IMR-90 (cell line): ENCODE measurements around the gene AUTS2. TPM values are rescaled to one million over a fixed set of nuclear protein-coding genes. Genes with fewer than 3 reads are reported as not detected.

Source experiments
- ATAC-seq: fragments of 200-7000 bp; cut with Tn5 transposase; 2 replicates; pipeline ENCODE4 v1.9.1; 2020; ENCODE audit warnings: low read depth, mild to moderate bottlenecking, moderate library complexity
- BruUV-seq: library from RNA; stranded (reverse); fragments of 400-500 nt; replicated peaks from 2 replicates; lab custom pipeline; 2021; lab: Mats Ljungman, UMichigan
- CTCF ChIA-PET: fragments of 300-600 bp; formaldehyde crosslinking; extraction: SDS; loops from one replicate; lab custom pipeline; 2021; ENCODE audit warnings: antibody characterized with exemption; lab: Yijun Ruan, JAX
- POLR2A ChIA-PET: fragments of 300-600 bp; sonication (Branson Sonifier 250); formaldehyde crosslinking; loops from one replicate; lab custom pipeline; 2022; ENCODE audit warnings: antibody characterized with exemption; ENCODE audit not compliant: unreplicated experiment; lab: Charles Lee
- DNase-seq: peaks from one replicate; pipeline ENCODE4 v3.0.0; 2013
- H2AFZ ChIP-seq: replicated peaks from 2 replicates; pipeline ENCODE3; 2013; ENCODE audit warnings: low read length, mild to moderate bottlenecking; ENCODE audit not compliant: poor library complexity
- H2AK5ac ChIP-seq: 2 replicates; pipeline ENCODE4 v1.6.1; 2013; ENCODE audit warnings: low read depth, low read length, inconsistent platforms
- H2AK9ac ChIP-seq: replicated peaks from 2 replicates; pipeline ENCODE3; 2013; ENCODE audit warnings: mild to moderate bottlenecking, low read depth, low read length, moderate library complexity; ENCODE audit not compliant: poor library complexity
- H2BK120ac ChIP-seq: 2 replicates; pipeline ENCODE4 v1.6.1; 2013; ENCODE audit warnings: low read depth, low read length, inconsistent platforms
- H2BK15ac ChIP-seq: 3 replicates; pipeline ENCODE4 v1.6.1; 2013; ENCODE audit warnings: low read depth, low read length, inconsistent platforms
- H2BK20ac ChIP-seq: 2 replicates; pipeline ENCODE4 v1.6.1; 2013; ENCODE audit warnings: low read depth, mild to moderate bottlenecking, inconsistent platforms, low read length, moderate library complexity
- H2BK5ac ChIP-seq: 2 replicates; pipeline ENCODE4 v1.6.1; 2013; ENCODE audit warnings: mild to moderate bottlenecking, low read depth, low read length, inconsistent platforms; ENCODE audit not compliant: poor library complexity, severe bottlenecking
- H3K14ac ChIP-seq: replicated peaks from 2 replicates; pipeline ENCODE4 v1.6.1; 2013; ENCODE audit warnings: low read depth, low read length, inconsistent platforms
- H3K18ac ChIP-seq: 2 replicates; pipeline ENCODE4 v1.6.1; 2013; ENCODE audit warnings: low read depth, low read length, control low read depth
- H3K23ac ChIP-seq: 2 replicates; pipeline ENCODE4 v1.6.1; 2013; ENCODE audit warnings: low read depth, low read length, inconsistent platforms
- H3K27ac ChIP-seq: 2 replicates; pipeline ENCODE4 v1.5.1; 2013; ENCODE audit warnings: mild to moderate bottlenecking, control low read depth, low read length; ENCODE audit not compliant: insufficient read depth
- H3K27me3 ChIP-seq: 2 replicates; pipeline ENCODE4 v1.6.1; 2013; ENCODE audit warnings: low read length; ENCODE audit not compliant: control insufficient read depth, insufficient read depth
- H3K36me3 ChIP-seq: 2 replicates; pipeline ENCODE4 v1.6.1; 2013; ENCODE audit warnings: low read length, mixed read lengths; ENCODE audit not compliant: control insufficient read depth, insufficient read depth
- H3K4ac ChIP-seq: 2 replicates; pipeline ENCODE4 v1.6.1; 2013; ENCODE audit warnings: low read depth, low read length, inconsistent platforms
- H3K4me1 ChIP-seq: 2 replicates; pipeline ENCODE4 v1.6.1; 2013; ENCODE audit warnings: low read length, mixed read lengths; ENCODE audit not compliant: control insufficient read depth, insufficient read depth
- H3K4me2 ChIP-seq: 2 replicates; pipeline ENCODE4 v1.6.1; 2013; ENCODE audit warnings: low read depth, mild to moderate bottlenecking, control low read depth, low read length, moderate library complexity
- H3K4me3 ChIP-seq: 2 replicates; pipeline ENCODE4 v1.5.1; 2013; ENCODE audit warnings: low read depth, mild to moderate bottlenecking, control low read depth, low read length, moderate library complexity; ENCODE audit not compliant: insufficient read depth
- H3K56ac ChIP-seq: 2 replicates; pipeline ENCODE4 v1.6.1; 2013; ENCODE audit warnings: low read length, inconsistent platforms; ENCODE audit not compliant: insufficient read depth; ENCODE audit errors: extremely low read depth
- H3K79me1 ChIP-seq, 2 experiments: 2 replicates each; pipeline ENCODE4 v1.6.1; 2013; ENCODE audit warnings: low read length in 2 of 2, inconsistent platforms in 1 of 2, low read depth in 1 of 2
- H3K9ac ChIP-seq: 2 replicates; pipeline ENCODE4 v1.6.1; 2013; ENCODE audit warnings: low read depth, low read length, control low read depth
- H3K9me1 ChIP-seq: 2 replicates; pipeline ENCODE4 v1.6.1; 2013; ENCODE audit warnings: low read length, inconsistent platforms; ENCODE audit not compliant: insufficient read depth
- H3K9me3 ChIP-seq: 2 replicates; pipeline ENCODE4 v1.6.1; 2013; ENCODE audit warnings: low read length; ENCODE audit not compliant: control insufficient read depth, insufficient read depth
- H4K20me1 ChIP-seq: 2 replicates; pipeline ENCODE4 v1.6.1; 2013; ENCODE audit warnings: low read length, inconsistent platforms; ENCODE audit not compliant: insufficient read depth
- H4K5ac ChIP-seq: 2 replicates; pipeline ENCODE4 v1.6.1; 2013; ENCODE audit warnings: mild to moderate bottlenecking, low read depth, low read length, control low read depth
- H4K8ac ChIP-seq, 2 experiments: 2 replicates each; pipeline ENCODE4 v1.6.1; 2013; ENCODE audit warnings: low read depth in 2 of 2, low read length in 2 of 2, control low read depth in 1 of 2, inconsistent platforms in 1 of 2
- H4K91ac ChIP-seq: 2 replicates; pipeline ENCODE4 v1.6.1; 2013; ENCODE audit warnings: low read depth, low read length, inconsistent platforms; ENCODE audit not compliant: insufficient read depth
- MXI1 ChIP-seq: IDR thresholded peaks from 2 replicates; pipeline ENCODE4 v1.6.1; 2012; ENCODE audit warnings: low read depth, mild to moderate bottlenecking, low read length, moderate library complexity, borderline replicate concordance
- RFX5 ChIP-seq: IDR thresholded peaks from 2 replicates; pipeline ENCODE4 v1.8.0; 2012; ENCODE audit warnings: low read depth, mild to moderate bottlenecking, low read length, moderate library complexity
- WGBS, 2 experiments: methylation state at CpG; one replicate each; pipeline versions ENCODE4 v1.1.5 to v1.1.7; 2013; ENCODE audit warnings: missing lambda C conversion rate in 2 of 2; ENCODE audit not compliant: insufficient read length in 1 of 2; ENCODE audit errors: extremely low coverage in 2 of 2; 5-methylcytosine and 5-hydroxymethylcytosine counted together
- dilution Hi-C: fragments of 300-500 bp; cut with HindIII; formaldehyde crosslinking; loops from one replicate; pipeline ENCODE4 v1.14.3; 2018; ENCODE audit warnings: low sequenced_read_pairs; ENCODE audit not compliant: unreplicated experiment
- in situ Hi-C: fragments of 300-500 bp; cut with MboI; formaldehyde crosslinking; loops from 3 replicates; pipeline ENCODE4 v1.14.3; 2019; ENCODE audit warnings: low sequenced_read_pairs, inconsistent platforms, mixed read lengths
- intact Hi-C: fragments of 100-400 bp; cut with micrococcal nuclease; formaldehyde crosslinking; loops from 2 replicates; pipeline ENCODE4 v1.10.0; 2022
- polyA plus RNA-seq, 3 experiments: library from polyadenylated mRNA; depleted of rRNA; stranded (reverse); fragments of >200 nt; gene quantifications; 2 replicates each; pipeline ENCODE4 v1.2.3, GENCODE V29; 2012; ENCODE audit warnings: low replicate concordance in 1 of 3
- total RNA-seq: library from RNA; depleted of rRNA; stranded (reverse); fragments of >200 nt; gene quantifications from 2 replicates; pipeline ENCODE4 v1.2.3, GENCODE V29; 2012

The AUTS2 gene
- total and polyA plus RNA-seq, 2 of the 4 experiments (the other 2 are of a cell fraction): 0.90 to 3.0 TPM

DNA sequence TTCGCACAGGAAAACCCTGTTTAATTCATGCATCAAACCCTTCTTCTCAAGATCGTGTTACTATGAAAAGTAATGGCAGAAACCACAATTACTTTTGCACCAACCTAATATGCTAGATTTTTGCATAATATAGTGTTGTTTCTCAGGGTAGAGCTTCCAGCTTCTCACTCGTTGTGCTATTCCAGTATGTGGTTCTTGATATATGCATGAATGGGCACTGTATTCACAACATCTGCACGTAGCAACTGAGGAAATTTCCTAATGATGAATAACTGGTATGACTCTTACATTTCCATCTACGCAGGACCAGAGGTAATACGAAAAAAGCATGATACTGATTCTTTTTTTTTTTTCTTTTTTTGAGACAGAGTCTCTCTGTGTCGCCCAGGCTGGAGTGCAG, 1207.1 kb downstream of the AUTS2 start:
- Histone ChIP-seq H3K36me3 (no peaks in the 10 kb centered on the region), H2BK120ac (no peak overlapping the region), H4K91ac (no peak overlapping the region), H2BK20ac (no peak overlapping the region), H3K4me3 (no peak overlapping the region), H2AFZ (no peak overlapping the region), H4K20me1 (no peaks in the 10 kb centered on the region), H3K79me1 (no peaks in the 10 kb centered on the region), H3K4ac (no peak overlapping the region), H2AK5ac (no peak overlapping the region), H4K5ac (no peak overlapping the region), H3K27me3 (no peaks in the 10 kb centered on the region), H3K9ac (no peak overlapping the region), H2BK5ac (no peak overlapping the region), H2BK15ac (no peak overlapping the region), H3K9me3 (peaks cover under 1% of the 10 kb centered on the region; the same call in 1 of the 2 replicates), H4K8ac (no peak overlapping the region), H3K14ac (no peak overlapping the region), H3K27ac (no peak overlapping the region), H3K23ac (no peak overlapping the region), H2AK9ac (no peak overlapping the region), H3K9me1 (no peaks in the 10 kb centered on the region), H3K4me1 (no peaks in the 10 kb centered on the region), H3K56ac (no peak overlapping the region), H3K18ac (no peak overlapping the region), H3K4me2 (no peak overlapping the region)
- DNase-seq (no peak), ATAC-seq (no peak)
- no CpG with 5 or more reads among the region's 7 CpGs for WGBS, 2 experiments
- TF ChIP-seq RFX5 (no peak), MXI1 (no peak)
- CTCF ChIA-PET: no interaction called here
- POLR2A ChIA-PET: no interaction called here
- dilution Hi-C loops: no loop called here
- no TSS peak for BruUV-seq
- in situ Hi-C loops: no loop called here
- intact Hi-C loops: no loop called here
